ENCODE measurements around the gene GPS1.

GPS1 gene

DNA sequence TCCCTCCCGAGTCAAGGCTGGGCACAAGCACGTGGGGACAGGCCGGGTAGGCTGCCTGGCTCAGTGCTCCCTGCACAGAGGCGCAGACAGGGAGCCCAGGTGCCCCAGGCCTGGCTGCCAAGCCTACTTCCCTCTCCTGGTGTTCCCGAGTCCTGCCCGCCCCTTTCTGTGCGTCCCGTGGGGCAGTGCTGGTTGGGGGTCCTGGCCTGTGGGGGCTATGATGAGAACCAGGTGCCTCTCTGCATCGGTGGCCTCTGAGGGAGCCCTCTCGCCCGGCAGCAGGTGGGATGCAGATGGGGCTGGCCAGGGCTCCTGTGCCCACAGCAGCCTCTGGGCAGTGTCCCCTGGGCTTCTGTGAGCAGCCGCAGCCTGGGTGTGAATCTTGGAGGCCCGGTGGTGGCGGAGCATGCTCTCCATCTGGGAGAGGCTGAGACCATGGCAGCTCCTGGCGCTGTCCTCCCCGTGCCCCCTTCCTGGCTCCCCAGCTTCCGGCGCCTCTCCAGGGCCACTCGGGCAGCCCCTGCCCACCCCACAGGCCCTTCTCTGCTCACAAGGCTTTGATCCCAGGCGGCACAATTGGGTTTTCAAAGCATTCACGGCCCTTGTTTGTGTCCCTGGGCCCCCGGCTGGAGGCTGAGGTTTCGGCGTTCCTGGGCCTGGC, 36.3 kb upstream of the GPS1 start:
- no peak for DNase-seq

GRCh38 chr17:82016061-82016874, 35.4 kb upstream of the GPS1 start:
- no peak for DNase-seq

DNA sequence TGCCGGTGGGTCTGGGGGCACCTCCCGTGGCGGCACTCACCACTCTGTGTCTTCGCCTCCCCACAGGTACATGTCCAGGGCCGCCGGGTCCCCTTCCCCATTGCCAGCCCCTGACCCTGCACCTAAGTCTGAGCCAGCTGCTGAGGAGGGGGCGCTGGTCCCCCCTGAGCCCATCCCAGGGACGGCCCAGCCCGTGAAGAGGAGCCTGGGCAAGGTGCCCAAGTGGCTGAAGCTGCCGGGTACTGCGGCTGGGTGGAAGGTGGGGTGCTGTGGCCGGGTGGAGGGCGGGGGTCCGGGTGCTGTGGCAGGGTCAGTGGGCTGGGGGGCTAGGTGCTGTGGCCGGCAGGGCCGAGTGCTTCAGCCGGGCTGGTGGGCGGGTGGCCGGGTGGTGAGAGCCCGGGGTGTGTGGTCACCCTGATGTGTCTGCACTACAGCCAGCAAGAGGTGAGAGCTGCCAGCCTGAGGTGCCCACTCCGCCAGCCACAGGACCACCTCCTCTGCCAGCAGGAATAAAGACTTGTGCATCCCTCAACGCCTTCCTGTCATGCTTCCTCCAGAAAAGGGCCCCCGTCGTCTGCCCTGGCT, 34.7 kb upstream of the GPS1 start:
- DNase-seq: no peak

DNA sequence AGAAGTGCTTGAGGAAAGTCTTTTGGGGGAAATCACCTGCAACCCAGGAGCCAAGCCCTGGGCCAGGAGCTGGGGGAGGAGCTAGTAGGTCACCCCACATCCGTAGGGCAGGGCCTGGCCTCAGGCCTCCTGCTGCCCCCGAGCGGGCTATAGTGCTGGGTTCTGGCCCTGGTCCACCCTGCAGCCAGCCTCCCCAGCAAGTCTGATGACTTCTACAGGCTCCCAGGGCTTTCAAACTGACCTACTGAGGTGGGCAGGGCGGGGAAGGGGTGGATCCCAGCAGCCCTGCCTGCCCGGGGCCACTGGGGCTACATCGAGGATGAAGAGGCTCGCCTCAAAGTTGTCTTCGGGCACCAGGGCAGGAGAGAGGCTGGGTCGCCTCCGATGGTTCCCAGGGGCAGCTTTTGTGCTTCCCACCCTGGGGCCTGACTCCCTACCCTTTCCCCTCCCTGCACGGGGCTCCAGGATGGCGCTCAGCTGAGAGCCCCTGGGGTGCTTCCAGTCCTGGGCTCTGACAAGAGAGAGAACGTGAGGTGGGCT, 34.0 kb upstream of the GPS1 start:
- no peak for DNase-seq

DNA sequence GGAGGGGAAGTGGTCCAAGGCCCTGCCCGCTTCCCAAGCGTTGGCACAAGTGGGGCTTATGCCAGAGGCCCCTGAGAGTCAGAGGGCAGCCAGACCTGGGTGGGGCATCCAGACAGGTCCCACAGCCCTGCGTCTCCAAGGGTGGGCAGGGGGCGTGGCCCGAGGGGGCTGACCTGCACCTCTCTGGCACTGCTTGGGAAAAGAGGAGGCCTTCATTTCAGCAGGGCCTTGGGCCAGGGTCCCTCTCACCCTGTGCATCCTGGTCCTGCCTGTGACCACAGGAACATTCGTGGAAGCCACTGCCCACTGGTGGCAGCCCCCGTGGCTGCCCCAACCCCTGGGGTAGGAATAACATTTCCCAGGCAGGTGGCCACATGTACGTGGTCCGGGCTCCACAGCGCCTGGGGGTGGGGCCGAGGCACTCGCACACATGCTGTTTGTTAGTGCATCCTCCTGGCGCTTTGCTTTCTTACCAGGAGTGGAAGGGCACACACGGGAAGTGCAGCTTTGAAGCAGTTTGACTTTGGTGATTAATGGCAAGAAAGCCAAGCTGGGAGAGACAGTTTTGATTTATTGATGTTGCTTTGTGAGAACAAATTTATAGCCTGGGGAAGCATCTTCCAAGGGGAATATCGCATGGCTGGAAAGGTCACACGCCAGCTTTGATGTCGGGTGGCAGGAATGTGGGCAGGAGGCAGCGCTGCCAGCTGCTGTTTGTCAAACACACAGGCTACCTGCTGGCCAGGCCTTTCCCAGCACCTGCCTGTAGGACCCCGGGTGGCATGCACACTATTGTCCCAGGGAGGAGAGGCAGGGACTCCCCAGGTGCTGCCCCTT, 33.3 kb upstream of the GPS1 start:
- peak; percentile 96 for DNase-seq

GRCh38 chr17:82018989-82019689, 32.6 kb upstream of the GPS1 start:
- DNase-seq: no peak

DNA sequence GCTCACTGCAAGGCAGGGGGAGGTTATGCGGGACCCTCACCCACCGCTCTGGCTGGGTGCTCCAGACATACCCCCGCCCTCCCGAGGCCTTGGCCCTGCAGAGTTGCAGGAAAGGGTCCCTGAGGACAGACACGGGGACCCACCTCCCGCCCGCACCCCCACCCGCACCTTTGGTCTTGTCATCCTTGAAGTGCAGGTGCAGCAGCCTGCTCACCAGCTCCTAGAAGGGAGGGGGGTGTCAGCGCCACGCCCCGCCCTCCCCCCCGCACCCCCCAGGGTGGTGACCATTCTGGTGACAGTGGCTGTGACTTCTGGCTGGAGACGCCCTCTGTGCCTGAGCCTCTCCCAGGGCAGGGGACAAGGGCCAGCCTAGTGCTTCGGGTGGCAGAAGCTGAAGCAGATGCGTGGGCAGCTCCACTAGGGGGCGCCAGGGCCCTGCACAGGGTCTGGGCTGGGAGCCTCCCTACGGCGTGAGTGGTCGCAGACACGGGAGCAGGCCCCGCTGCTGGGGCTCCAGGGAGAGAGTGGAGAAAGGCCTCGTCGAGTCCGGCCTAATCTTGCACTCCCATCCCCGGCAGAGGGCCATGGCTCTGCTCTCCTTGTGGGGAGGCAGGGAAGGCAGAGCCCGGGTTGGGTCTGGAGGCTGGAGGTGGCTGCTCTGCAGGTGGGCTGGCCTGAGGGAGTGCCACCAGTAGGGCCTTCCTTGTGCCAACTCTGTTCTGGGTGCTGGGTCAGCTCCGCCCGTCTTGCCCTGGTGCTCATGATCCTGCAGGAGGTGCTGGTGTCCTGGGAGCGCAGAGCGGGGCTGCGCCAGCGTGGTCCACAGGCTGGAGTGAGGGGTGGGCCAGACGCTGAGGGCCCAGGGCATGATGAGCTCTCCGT, 31.8 kb upstream of the GPS1 start:
- peak; percentile 72 for DNase-seq

GRCh38 chr17:82020572-82021106, 31.1 kb upstream of the GPS1 start:
- DNase-seq: no peak

GRCh38 chr17:82021107-82021899, 30.4 kb upstream of the GPS1 start:
- peak; percentile 59 for DNase-seq

GRCh38 chr17:82021900-82022309, 29.8 kb upstream of the GPS1 start:
- peak; percentile 44 for DNase-seq

- no peak for DNase-seq
These were observed 29.3 kb upstream of the GPS1 start, which contains the start of gene CENPX for GRCh38 chr17:82022310-82022980. Gene CENPX (minus strand): TSS chr17:82022878. CDS start chr17:82022861, 17 bp downstream.

GRCh38 chr17:82022981-82023446, 28.7 kb upstream of the GPS1 start, which contains the start of gene LRRC45:
Gene LRRC45 (plus strand): TSS chr17:82023305. CDS start chr17:82023644, 339 bp downstream.
- DNase-seq: peak; percentile 100

- peak; percentile 69 for DNase-seq
These were observed 28.1 kb upstream of the GPS1 start for GRCh38 chr17:82023447-82024241.

DNA sequence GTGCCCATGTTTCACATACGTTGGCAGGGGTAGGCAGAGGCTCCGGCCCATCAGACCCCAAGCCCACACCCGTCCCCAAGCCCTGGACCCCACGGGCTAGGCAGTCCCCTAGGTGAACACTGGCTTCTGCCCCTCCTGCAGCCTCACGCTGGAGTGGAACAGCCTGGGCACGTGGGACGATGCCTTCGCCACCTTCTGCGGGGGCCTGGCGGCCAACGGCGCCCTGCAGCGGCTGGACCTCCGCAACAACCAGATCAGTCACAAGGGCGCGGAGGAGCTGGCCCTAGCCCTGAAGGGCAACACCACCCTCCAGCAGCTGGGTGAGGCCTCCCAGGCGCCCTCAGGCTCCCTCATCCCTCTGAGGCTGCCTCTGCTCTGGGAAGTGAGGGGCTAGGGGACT, 26.8 kb upstream of the GPS1 start:
- DNase-seq: no peak

DNA sequence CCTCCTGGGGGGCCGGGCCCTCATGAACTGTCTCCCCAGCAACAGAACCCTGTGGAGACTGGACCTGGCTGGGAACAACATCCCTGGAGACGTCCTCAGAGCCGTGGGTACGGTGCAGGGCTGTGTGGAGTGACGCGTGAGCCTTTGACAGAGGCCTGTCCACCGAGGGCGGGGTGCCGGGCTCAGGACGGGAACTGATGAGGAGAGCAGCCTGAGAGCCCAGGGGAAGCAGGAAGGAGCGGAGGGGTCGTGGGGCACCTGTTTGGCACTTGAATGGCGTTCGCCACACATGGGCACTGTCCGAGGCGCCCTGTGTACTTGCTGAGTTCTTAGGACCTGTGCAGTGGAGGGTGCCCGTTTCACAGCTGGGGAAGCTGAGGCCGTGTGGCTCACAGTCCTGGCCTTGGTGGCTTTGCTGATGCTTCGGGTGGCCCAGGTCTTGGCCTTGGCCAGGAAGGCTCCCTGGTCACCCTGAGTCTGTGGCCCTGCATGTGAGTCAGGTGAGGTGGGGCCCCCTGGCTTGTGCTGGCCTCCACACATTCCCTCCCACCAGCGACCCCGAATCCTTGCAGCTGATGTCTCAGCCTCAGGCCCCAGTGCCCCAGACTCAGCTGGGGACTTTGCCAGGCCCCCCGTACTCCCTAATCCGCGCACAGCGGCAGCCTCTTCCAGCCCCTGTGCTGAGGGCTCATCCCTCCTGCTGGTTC, 26.1 kb upstream of the GPS1 start:
- DNase-seq: no peak

GRCh38 chr17:82028246-82028645, 23.5 kb upstream of the GPS1 start:
- DNase-seq: no peak

GRCh38 chr17:82028966-82029365, 22.7 kb upstream of the GPS1 start:
- no peak for DNase-seq

All from NCI-H69 (cell line).